Tibial nerve (tissue), 4 donors: Measurements from ENCODE around the gene AKAP11.

Experiments used
- EP300 ChIP-seq, 2 donors: sonication (generic); formaldehyde crosslinking; IDR thresholded peaks; one replicate each; pipeline ENCODE4 v1.6.1; 2017; ENCODE audit warnings: antibody characterized with exemption in 2 of 2, mild to moderate bottlenecking in 1 of 2
- POLR2A ChIP-seq, 2 donors: fragments of 450-650 bp; IDR thresholded peaks; one replicate each; pipeline ENCODE4 v1.6.1; 2017; ENCODE audit warnings: antibody characterized with exemption in 2 of 2, mild to moderate bottlenecking in 2 of 2, moderate library complexity in 2 of 2
- TF ChIP-seq, protein P1 (sequence below), 5 experiments: fragments of 200-600 bp in 3 of 5; fragments of 450-650 bp in 2 of 5; sonication (generic) in 3 of 5; IDR thresholded peaks; one replicate each; pipeline ENCODE4 v1.5.1; 2016 to 2019; ENCODE audit warnings: antibody characterized with exemption in 5 of 5, mild to moderate bottlenecking in 3 of 5, moderate library complexity in 2 of 5

DNA sequence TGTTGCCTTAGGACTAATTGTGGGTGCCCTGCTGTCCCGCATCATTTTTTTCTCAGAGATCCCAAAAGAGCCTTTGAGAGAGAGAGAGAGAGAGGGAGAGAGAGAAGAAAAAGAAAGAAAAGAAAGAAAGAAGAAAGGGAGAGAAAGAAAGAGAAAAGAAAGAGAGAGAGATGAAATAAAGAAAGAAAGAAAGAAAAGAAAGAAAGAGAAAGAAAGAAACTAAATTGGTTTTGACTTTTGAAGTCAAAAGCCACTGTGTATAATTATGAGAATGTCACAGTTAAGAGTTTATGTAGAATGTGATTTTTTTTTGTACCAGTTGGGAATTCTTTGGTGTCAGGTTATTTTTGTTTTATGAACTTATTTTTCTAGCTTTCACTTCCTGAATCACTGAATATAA is 43.4 kb upstream of the AKAP11 start:
- TF ChIP-seq, protein P1, sequence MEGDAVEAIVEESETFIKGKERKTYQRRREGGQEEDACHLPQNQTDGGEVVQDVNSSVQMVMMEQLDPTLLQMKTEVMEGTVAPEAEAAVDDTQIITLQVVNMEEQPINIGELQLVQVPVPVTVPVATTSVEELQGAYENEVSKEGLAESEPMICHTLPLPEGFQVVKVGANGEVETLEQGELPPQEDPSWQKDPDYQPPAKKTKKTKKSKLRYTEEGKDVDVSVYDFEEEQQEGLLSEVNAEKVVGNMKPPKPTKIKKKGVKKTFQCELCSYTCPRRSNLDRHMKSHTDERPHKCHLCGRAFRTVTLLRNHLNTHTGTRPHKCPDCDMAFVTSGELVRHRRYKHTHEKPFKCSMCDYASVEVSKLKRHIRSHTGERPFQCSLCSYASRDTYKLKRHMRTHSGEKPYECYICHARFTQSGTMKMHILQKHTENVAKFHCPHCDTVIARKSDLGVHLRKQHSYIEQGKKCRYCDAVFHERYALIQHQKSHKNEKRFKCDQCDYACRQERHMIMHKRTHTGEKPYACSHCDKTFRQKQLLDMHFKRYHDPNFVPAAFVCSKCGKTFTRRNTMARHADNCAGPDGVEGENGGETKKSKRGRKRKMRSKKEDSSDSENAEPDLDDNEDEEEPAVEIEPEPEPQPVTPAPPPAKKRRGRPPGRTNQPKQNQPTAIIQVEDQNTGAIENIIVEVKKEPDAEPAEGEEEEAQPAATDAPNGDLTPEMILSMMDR (IDR thresholded peaks at IDR 0.05): no peak
- TF ChIP-seq EP300 (IDR thresholded peaks at IDR 0.05) (no peak), POLR2A (IDR thresholded peaks at IDR 0.05) (no peak)
